Lower leg skin (tissue), 3 donors: ENCODE measurements around the gene TUBB6.

Source experiments
- CTCF ChIP-seq, 3 donors: fragments of 450-650 bp; IDR thresholded peaks; one replicate each; pipeline ENCODE4 v1.5.1; 2016; ENCODE audit warnings: antibody characterized with exemption in 3 of 3, mild to moderate bottlenecking in 3 of 3, moderate library complexity in 2 of 3
- POLR2A ChIP-seq, 2 donors: fragments of 450-650 bp; IDR thresholded peaks; one replicate each; pipeline ENCODE4 v1.6.1; 2016 to 2017; ENCODE audit warnings: antibody characterized with exemption in 2 of 2, mild to moderate bottlenecking in 1 of 2, moderate library complexity in 1 of 2

- no peak for TF ChIP-seq CTCF (IDR thresholded peaks at IDR 0.05)
- TF ChIP-seq POLR2A (IDR thresholded peaks at IDR 0.05) = no peak
Measured at GRCh38 chr18:12328179-12328823, 20.3 kb downstream of the TUBB6 start.
